ENCODE measurements around the gene CD8B. TPM values are rescaled to one million over a fixed set of nuclear protein-coding genes. Genes with fewer than 3 reads are reported as not detected.

The CD8B gene
- total RNA-seq, 1 experiment from 2014 or later, result 0.24 TPM

- peaks cover 10% of the 10 kb centered on the region for H3K27me3 Mint-ChIP-seq (ENCODE audit: low read depth)
- H2AK5ac ChIP-seq (ENCODE audit: insufficient read length, low read length), result no peak overlapping the region
- H2BK20ac ChIP-seq (ENCODE audit: low read depth, low read length, poor library complexity, severe bottlenecking), result no peak overlapping the region
- no peak overlapping the region for H2BK5ac ChIP-seq (ENCODE audit: insufficient read length, low read length)
- no peak overlapping the region for H2BK12ac ChIP-seq (ENCODE audit: insufficient read length, low read depth, low read length)
- H3K9ac ChIP-seq (ENCODE audit: extremely low read depth, insufficient read length, low read length), result no peak overlapping the region
- H2AFZ ChIP-seq (ENCODE audit: low read length), result no peak overlapping the region
- peaks cover 4 to 8% of the 10 kb centered on the region in 2 experiments; a peak in 3 of 4 replicates for H3K4me1 Mint-ChIP-seq
- H3K56ac ChIP-seq (ENCODE audit: insufficient read length, low read depth, low read length), result no peak overlapping the region
- H3K18ac ChIP-seq (ENCODE audit: insufficient read length, low read depth, low read length), result no peak overlapping the region
- H3K27ac ChIP-seq (ENCODE audit: insufficient read length, low read depth, low read length), result no peak overlapping the region
- H3K79me2 ChIP-seq (ENCODE audit: insufficient read depth, low read length), result no peaks in the 10 kb centered on the region
- TF ChIP-seq CTCF (conservative IDR thresholded peaks at IDR 0.05), result no peak
- no peak overlapping the region for H3K4ac ChIP-seq (ENCODE audit: low read depth, low read length)
- H3K23ac ChIP-seq (ENCODE audit: insufficient read length, low read depth, low read length), result no peak overlapping the region
- no peaks in the 10 kb centered on the region for H3K79me1 ChIP-seq (ENCODE audit: insufficient read depth, low read depth, low read length, poor library complexity, severe bottlenecking)
- no peak overlapping the region for H3K4me3 Mint-ChIP-seq
- H2BK15ac ChIP-seq (ENCODE audit: low read depth, low read length), result no peak overlapping the region
- WGBS (ENCODE audit: extremely low coverage, insufficient read length, low lambda C conversion rate), result no CpG with 5 or more reads among the region's 1 CpG
- H4K20me1 ChIP-seq (ENCODE audit: control insufficient read depth, insufficient read depth, insufficient read length), result no peaks in the 10 kb centered on the region
- H3K14ac ChIP-seq (ENCODE audit: insufficient read depth, low read length), result no peak overlapping the region
- no peak overlapping the region for H3K4me2 ChIP-seq (ENCODE audit: insufficient read depth, insufficient read length, low read length)
- no peaks in the 10 kb centered on the region for H3K4me1 ChIP-seq (ENCODE audit: insufficient read depth, low read length)
- H4K91ac ChIP-seq (ENCODE audit: insufficient read length, low read depth, low read length), result no peak overlapping the region
- no peaks in the 10 kb centered on the region for H3K9me3 ChIP-seq (ENCODE audit: control insufficient read depth, low read depth, low read length)
- H3K36me3 Mint-ChIP-seq (ENCODE audit: insufficient read depth in 1 of 3, low read depth in 3 of 3), result no peaks in the 10 kb centered on the region
- no peak overlapping the region for H4K8ac ChIP-seq (replicated peaks; ENCODE audit: insufficient read length, low read depth, low read length)
- no peaks in the 10 kb centered on the region for H3K9me3 Mint-ChIP-seq
- DNase-seq, result no peak
- H3K27ac Mint-ChIP-seq, result no peak overlapping the region
- H2BK120ac ChIP-seq (ENCODE audit: low read depth, low read length, poor library complexity, severe bottlenecking), result no peak overlapping the region
- no peaks in the 10 kb centered on the region for H3K27me3 ChIP-seq (ENCODE audit: insufficient read depth, low read length)
- no peak overlapping the region for H4K5ac ChIP-seq (ENCODE audit: insufficient read length, low read depth, low read length)
- H3T11ph ChIP-seq (ENCODE audit: low read length), result no peak overlapping the region
- no peaks in the 10 kb centered on the region for H3K23me2 ChIP-seq (ENCODE audit: insufficient read length, low read depth, low read length, poor library complexity, severe bottlenecking)
These were observed 46.1 kb downstream of the CD8B start for GRCh38 chr2:86815611-86816010.
